ENCODE results near the gene TASL.

DNA sequence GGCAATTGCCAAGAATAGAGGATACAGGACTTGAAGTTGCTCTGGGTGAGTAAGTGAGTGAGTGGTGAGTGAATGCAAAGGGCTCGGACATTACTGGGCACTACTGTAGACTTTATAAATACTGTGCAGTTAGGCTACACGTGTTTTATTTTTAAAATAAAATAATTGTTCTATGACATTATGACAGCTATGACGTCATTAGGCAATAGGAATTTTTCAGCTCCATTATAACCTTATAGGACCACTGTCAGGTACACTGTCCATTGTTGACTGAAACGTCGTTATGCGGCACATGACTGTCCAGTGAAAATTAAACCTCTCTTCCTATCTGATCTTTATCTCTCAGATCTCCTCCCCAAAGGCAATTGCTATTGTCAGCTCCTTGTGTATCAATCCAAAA is 5.1 kb upstream of the TASL start:
- TF ChIP-seq, protein P1, sequence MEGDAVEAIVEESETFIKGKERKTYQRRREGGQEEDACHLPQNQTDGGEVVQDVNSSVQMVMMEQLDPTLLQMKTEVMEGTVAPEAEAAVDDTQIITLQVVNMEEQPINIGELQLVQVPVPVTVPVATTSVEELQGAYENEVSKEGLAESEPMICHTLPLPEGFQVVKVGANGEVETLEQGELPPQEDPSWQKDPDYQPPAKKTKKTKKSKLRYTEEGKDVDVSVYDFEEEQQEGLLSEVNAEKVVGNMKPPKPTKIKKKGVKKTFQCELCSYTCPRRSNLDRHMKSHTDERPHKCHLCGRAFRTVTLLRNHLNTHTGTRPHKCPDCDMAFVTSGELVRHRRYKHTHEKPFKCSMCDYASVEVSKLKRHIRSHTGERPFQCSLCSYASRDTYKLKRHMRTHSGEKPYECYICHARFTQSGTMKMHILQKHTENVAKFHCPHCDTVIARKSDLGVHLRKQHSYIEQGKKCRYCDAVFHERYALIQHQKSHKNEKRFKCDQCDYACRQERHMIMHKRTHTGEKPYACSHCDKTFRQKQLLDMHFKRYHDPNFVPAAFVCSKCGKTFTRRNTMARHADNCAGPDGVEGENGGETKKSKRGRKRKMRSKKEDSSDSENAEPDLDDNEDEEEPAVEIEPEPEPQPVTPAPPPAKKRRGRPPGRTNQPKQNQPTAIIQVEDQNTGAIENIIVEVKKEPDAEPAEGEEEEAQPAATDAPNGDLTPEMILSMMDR (IDR thresholded peaks at IDR 0.05; ENCODE audit: borderline replicate concordance, extremely low read depth, low read length, poor library complexity, severe bottlenecking): no peak
- TF ChIP-seq EZH2 (IDR thresholded peaks at IDR 0.05; ENCODE audit: borderline replicate concordance, low read depth, low read length, severe bottlenecking): no peak

All from DND-41 (cell line).